ENCODE results near the gene STRBP.
"Not testable (repeated sequence)": the region's sequence is repeated elsewhere in the genome, so short reads cannot be mapped to it uniquely, and the experiment has no call there.

STRBP gene

GRCh38 chr9:123248630-123249029, 19.8 kb downstream of the STRBP start:
- no peak for FAIRE-seq

GRCh38 chr9:123246534-123246933, 21.9 kb downstream of the STRBP start:
- FAIRE-seq: no peak

- FAIRE-seq: no peak
These were observed 28.7 kb downstream of the STRBP start for GRCh38 chr9:123239726-123240125.

GRCh38 chr9:123238365-123238764, 30.0 kb downstream of the STRBP start:
- FAIRE-seq: no peak

- FAIRE-seq: no peak
These were observed 31.2 kb downstream of the STRBP start for GRCh38 chr9:123237220-123237619.

DNA sequence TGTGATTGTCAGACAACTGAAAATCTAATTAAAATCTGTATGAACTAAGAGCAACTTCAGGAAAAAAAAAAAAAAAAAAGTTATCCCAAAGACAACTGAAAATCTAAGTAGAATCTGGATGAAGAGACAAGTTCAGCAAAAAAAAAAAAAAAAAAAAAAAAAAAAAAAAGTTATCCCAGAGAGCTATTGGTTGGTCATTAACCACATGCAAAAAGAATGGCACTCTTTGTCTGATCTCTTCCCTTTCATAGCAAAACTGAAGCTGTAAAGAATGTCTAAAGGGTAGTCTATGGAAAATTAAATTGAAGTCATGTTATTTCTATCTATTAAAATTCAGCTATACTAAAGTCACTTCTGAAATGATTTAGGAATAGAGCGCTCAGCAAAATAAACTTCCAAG, 32.9 kb downstream of the STRBP start:
- peak; percentile 23 for FAIRE-seq

DNA sequence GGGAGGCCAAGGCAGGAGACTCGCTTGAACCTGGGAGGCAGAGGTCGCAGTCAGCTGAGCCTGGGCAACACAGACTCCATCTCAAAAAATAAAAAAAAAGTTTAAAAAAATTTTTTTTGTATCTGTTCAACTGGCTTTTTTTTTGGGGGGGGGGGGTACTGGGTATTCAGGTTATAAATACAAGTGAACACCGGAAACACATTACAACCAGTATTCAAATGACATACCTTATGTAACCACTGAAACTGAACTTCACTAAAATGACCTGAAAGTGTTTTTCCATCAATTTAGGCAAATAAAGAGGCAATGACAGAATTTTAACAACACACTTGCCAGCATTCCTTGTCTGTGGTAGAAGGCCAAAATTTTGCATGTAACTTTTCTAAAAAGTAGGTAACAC, 33.5 kb downstream of the STRBP start:
- FAIRE-seq: no peak

DNA sequence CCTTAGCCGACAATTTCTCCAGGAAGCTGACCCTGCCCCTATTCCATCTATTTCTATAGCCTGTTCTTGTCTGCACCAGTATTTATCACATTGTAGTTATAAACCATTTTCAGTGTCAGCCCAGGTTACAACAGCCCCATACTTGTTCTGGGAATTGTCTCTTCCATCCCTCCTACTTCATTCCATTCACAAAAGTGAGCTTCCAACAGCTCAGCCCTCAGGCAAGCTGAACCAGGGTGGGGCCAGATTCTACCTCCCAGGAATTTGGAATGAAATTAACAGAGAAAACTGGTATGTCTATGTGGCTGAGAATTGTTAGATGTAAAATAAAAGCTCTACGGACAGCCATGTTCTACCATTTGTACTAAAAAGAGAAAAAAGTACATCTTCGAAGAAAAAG, 36.1 kb downstream of the STRBP start:
- no peak for FAIRE-seq

DNA sequence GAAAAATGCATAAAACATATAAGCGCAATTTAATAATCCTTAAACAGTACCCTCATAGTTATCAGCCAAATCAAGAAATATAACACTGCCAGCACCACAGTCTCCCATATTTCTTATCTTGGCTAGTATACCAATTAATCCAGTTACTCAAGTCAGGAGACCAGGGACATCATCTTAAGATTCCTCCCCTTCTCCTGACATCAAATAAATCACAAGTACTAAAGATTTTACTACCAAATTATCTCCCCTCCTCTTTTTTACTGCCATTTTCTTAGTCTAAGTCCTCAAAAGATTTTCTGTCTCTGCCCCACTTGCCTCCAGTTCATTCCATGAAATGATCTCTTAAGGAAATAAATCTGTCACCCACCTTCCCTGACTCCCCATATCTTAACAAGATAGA, 37.0 kb downstream of the STRBP start:
- no peak for FAIRE-seq

DNA sequence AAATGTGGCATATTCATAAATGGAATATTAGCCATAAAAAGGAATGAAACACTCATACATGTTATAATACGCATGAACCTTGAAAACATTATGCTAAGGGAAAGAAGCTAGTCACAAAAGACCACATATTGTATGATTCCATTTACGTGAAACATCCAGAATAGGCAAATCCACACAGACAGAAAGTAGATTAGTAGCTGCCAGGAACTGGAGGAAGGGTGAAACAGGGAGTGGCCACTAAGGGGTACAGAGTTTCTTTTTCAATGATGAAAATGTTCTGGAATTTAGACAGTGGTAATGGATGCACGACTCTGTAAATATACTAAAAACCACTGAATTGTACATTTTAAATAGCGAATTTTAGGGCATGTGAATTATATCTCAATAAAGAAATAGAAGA, 39.4 kb downstream of the STRBP start:
- FAIRE-seq: no peak

GRCh38 chr9:123225995-123226394, 42.4 kb downstream of the STRBP start:
- no peak for FAIRE-seq

- FAIRE-seq: no peak
These were observed 43.0 kb downstream of the STRBP start for GRCh38 chr9:123225374-123225813.

- no peak for FAIRE-seq
These were observed 48.3 kb downstream of the STRBP start for GRCh38 chr9:123220127-123220526.

- FAIRE-seq: no peak
These were observed 49.6 kb downstream of the STRBP start for GRCh38 chr9:123218831-123219230.

DNA sequence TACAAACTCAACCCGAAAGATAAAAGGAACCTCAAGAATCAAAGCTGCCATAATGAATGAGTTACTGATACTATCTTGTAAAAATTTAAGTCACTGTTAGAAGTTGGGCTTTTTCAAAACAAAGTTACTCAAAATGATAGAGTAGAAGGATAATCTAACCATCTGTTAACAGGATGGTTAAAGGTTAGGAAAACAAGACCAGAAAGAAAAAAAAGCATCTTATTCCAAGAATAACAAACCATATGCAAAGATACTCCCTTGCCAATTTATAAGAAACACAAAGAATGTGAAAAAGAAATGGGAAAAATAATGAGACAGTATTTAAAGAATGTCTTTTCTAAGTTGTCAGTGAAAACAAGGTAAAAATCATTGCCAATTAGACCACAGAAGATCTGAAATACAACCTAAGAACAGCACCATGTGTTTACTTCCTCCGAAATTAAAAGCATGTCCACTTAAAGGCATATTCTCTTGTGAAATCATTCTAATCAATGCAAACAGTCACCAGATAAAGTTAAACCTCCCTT, 51.2 kb downstream of the STRBP start:
- no peak for FAIRE-seq

- no peak for FAIRE-seq
These were observed 52.1 kb downstream of the STRBP start for GRCh38 chr9:123216251-123216797.

DNA sequence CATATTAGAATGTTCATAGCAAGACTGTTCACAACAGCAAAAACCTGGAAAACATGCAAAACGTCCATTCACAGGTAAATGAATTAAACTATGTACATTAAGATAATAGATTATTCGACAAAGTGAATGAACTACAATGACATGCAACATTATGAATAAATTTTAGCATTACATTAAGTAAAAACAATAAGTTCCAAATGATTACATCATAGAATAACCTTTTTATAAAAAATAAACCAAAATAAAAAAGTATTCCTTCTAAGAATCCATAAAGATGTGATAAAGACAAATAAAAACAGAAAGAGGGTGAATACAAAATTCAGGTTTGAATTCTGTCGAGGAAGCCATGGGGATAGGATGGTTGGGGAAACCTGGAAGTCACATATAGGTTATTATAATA, 57.3 kb downstream of the STRBP start:
- FAIRE-seq: peak; percentile 8

- no peak for FAIRE-seq
These were observed 59.7 kb downstream of the STRBP start for GRCh38 chr9:123208626-123209174.

- FAIRE-seq: no peak
These were observed 62.3 kb downstream of the STRBP start for GRCh38 chr9:123206065-123206464.

DNA sequence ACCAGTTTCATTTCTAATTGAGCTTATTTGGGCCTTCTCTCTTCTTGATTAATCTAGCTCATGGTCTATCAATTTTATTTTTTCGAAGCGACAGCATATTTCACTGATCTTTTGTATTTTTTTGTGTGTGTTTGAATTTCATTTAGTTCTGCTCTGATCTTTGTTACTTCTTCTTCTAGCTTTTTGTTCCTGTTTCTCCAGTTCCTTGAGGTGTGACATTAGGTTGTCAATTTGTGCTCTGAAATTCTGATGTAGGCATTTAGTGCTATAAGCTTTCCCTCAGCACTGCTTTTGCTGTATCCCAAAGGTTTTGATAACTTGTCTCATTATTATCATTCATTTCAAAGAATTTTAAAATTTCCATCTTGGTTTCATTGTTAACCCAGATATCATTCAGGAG, 67.3 kb downstream of the STRBP start:
- FAIRE-seq: no peak

DNA sequence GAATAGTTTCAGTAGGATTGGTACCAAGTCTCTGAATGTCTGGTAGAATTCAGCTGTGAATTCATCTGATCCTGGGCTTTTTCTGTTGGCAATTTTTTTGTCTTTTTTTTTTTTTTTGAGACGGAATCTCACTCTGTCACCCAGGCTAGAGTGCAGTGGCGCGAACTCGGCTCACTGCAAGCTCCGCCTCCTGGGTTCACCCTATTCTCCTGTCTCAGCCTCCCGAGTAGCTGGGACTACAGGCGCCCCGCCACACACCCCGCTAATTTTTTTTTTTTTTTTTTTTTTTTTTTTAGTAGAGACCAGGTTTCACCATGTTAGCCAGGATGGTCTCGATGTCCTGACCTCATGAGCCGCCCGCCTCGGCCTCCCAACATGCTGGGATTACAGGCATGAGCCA, 67.9 kb downstream of the STRBP start:
- FAIRE-seq: not testable (repeated sequence)

- FAIRE-seq: no peak
These were observed 72.3 kb downstream of the STRBP start for GRCh38 chr9:123196124-123196523.

DNA sequence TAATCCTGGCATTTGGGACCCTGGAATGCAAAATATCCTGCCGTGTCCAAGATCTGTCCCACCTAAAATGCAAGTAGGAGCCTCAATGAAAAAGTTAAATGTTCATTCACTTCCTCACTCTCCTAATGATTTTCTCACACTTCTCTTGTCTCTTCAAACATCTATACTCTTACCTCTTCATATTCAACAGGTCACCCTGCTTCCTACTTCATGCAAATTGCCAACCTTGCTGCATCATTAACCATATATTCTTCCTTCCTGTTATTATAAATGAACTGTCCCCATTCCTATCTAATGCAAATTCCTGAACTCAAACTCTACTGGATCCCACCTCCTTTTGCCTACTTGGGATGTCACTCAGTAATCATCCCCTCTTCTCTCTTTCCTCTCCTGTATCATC, 74.4 kb downstream of the STRBP start:
- no peak for FAIRE-seq

DNA sequence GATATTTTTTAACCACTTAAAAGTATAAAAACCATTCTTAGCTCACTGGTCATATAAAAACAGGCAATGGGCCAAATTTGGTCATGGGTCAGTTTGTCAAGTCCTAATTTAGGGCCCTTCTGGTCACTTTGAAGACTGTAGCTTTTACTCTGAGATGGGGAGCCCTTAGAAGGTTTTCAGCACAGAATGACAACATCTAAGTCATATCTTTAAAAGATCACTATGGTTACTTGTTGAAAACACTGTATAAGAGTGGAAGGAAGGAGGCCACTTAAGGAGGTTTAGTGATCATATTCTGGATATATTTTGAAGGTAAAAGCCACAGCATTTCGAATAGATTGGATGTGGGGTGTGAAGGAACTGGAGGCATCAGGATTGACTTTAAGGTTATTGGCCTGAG, 76.7 kb downstream of the STRBP start:
- no peak for FAIRE-seq

DNA sequence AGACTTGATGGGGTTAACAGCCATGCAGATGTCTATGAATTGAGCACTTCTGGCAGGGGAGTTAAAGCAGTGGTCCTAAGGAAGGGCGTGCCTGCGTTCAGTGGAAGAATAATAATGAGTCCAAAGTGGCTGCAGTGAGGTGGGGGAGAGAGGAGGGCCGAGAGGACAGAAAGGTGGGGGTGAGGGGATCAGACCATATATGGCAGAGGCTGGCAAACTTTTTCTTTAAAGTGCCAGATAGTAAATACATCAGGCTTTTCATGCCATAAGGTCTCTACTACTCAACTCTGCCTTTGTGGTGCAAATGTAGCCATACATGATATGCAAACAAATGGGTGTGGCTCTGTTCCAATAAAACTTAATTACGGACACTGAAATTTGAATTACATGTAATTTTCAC, 77.1 kb downstream of the STRBP start:
- no peak for FAIRE-seq
